K562 (cell line): ENCODE data around the gene SYNGR4. TPM values are rescaled to one million over a fixed set of nuclear protein-coding genes. Genes with fewer than 3 reads are reported as not detected.

ENCODE experiments used
- ASH1L ChIP-seq: fragments of 450-650 bp; IDR thresholded peaks from 2 replicates; pipeline ENCODE4 v1.6.1; 2018; ENCODE audit warnings: borderline replicate concordance, mild to moderate bottlenecking, low read depth; ENCODE audit not compliant: partially characterized antibody
- CBFB ChIP-seq: sonication (generic); formaldehyde crosslinking; IDR thresholded peaks from 2 replicates; pipeline ENCODE4 v1.4.0; 2020; ENCODE audit warnings: mild to moderate bottlenecking, missing genetic modification reagents
- E2F8 ChIP-seq: fragments of 450-650 bp; IDR thresholded peaks from 2 replicates; pipeline ENCODE4 v1.7.1; 2018; ENCODE audit warnings: mild to moderate bottlenecking, low read depth; ENCODE audit not compliant: partially characterized antibody
- ELF4 ChIP-seq: fragments of 450-650 bp; formaldehyde crosslinking; IDR thresholded peaks from 2 replicates; pipeline ENCODE4 v1.4.0; 2022; ENCODE audit warnings: missing genetic modification characterization
- FOXK2 ChIP-seq, 2 experiments: fragments of 450-650 bp; IDR thresholded peaks in 1 of 2; conservative IDR thresholded peaks in 1 of 2; 2 replicates each; pipeline ENCODE4 v1.6.1; 2016; ENCODE audit warnings: low read depth in 2 of 2, mild to moderate bottlenecking in 1 of 2
- GABPB1 ChIP-seq: sonication (generic); formaldehyde crosslinking; IDR thresholded peaks from 2 replicates; pipeline ENCODE4 v1.8.0; 2022; ENCODE audit warnings: mild to moderate bottlenecking, missing genetic modification reagents
- HLTF ChIP-seq: fragments of 450-650 bp; IDR thresholded peaks from 2 replicates; pipeline ENCODE4 v1.6.1; 2016
- L3MBTL2 ChIP-seq: fragments of 450-650 bp; IDR thresholded peaks from 2 replicates; pipeline ENCODE4 v1.6.1; 2016; ENCODE audit warnings: mild to moderate bottlenecking, moderate library complexity
- NBN ChIP-seq: fragments of 450-650 bp; IDR thresholded peaks from 2 replicates; pipeline ENCODE4 v1.6.1; 2016; ENCODE audit warnings: low read depth, mild to moderate bottlenecking
- NFRKB ChIP-seq: fragments of 450-650 bp; IDR thresholded peaks from 2 replicates; pipeline ENCODE4 v1.6.1; 2016; ENCODE audit warnings: low read depth
- NKRF ChIP-seq: fragments of 450-650 bp; IDR thresholded peaks from 2 replicates; pipeline ENCODE4 v1.6.1; 2016; ENCODE audit warnings: borderline replicate concordance
- RBBP5 ChIP-seq: fragments of 200-600 bp; sonication (generic); IDR thresholded peaks from 2 replicates; pipeline ENCODE4 v1.6.1; 2012; ENCODE audit warnings: borderline replicate concordance, mild to moderate bottlenecking, low read length, control low read depth, inconsistent platforms; ENCODE audit not compliant: insufficient read depth, poor library complexity, severe bottlenecking
- SMARCC2 ChIP-seq: fragments of 450-650 bp; IDR thresholded peaks from 2 replicates; pipeline ENCODE4 v1.6.1; 2017; ENCODE audit warnings: antibody characterized with exemption, moderate library complexity, mild to moderate bottlenecking, low read depth
- SRF ChIP-seq, 2 experiments: fragments of 250-450, 450-650 bp in 1 of 2; sonication (Bioruptor Pico) in 1 of 2; sonication (generic) in 1 of 2; formaldehyde crosslinking; IDR thresholded peaks; 2 replicates each; pipeline versions ENCODE4 v1.5.0 to v1.5.1; 2020 to 2022; ENCODE audit warnings: mild to moderate bottlenecking in 1 of 2, missing genetic modification reagents in 1 of 2
- TAF1 ChIP-seq: IDR thresholded peaks from 2 replicates; pipeline ENCODE4 v1.6.1; 2011; ENCODE audit warnings: mild to moderate bottlenecking, low read length, moderate library complexity; ENCODE audit not compliant: insufficient read depth, control insufficient read depth, severe bottlenecking; ENCODE audit errors: extremely low read depth
- TAF15 ChIP-seq: fragments of 200-400 bp; formaldehyde crosslinking; IDR thresholded peaks from 2 replicates; pipeline ENCODE4 v1.6.1; 2017; ENCODE audit warnings: mild to moderate bottlenecking, low read depth, low read length, moderate library complexity
- TEAD4 ChIP-seq, 2 experiments: sonication (generic) in 1 of 2; formaldehyde crosslinking in 1 of 2; IDR thresholded peaks; 2 replicates each; pipeline versions ENCODE4 v1.6.1 to v1.8.0; 2012 to 2022; ENCODE audit warnings: borderline replicate concordance in 1 of 2, inconsistent platforms in 1 of 2, low read length in 1 of 2, mild to moderate bottlenecking in 1 of 2, missing genetic modification reagents in 1 of 2
- YBX1 ChIP-seq: fragments of 450-650 bp; IDR thresholded peaks from 2 replicates; pipeline ENCODE4 v1.7.1; 2016; ENCODE audit warnings: mild to moderate bottlenecking
- ZNF121 ChIP-seq: sonication (generic); formaldehyde crosslinking; conservative IDR thresholded peaks from 2 replicates; pipeline ENCODE4 v1.8.0; 2022; ENCODE audit warnings: missing genetic modification reagents
- ZNF740 ChIP-seq, 3 experiments: fragments of 200-800 bp in 1 of 3; sonication (Bioruptor generic) in 1 of 3; sonication (generic) in 1 of 3; formaldehyde crosslinking in 1 of 3; IDR thresholded peaks; 2 replicates each; pipeline versions ENCODE4 v1.6.1 to v1.8.0; 2016 to 2022; ENCODE audit warnings: mild to moderate bottlenecking in 2 of 3, missing compliant biosample characterization in 2 of 3, missing genetic modification characterization in 2 of 3, missing genetic modification reagents in 1 of 3
- polyA plus RNA-seq, 8 experiments: library from polyadenylated mRNA; depleted of rRNA in 4 of 8; stranded (reverse) in 5 of 8; unstranded in 3 of 8; fragments of >200 nt; fragmentation: Nextera tagmentation in 2 of 8; fragmentation: Illumina TruSeq in 1 of 8; extraction: Ambion mirVana in 2 of 8; extraction: Trizol in 1 of 8; gene quantifications; 2 replicates each; pipeline versions ENCODE4 v1.2.1 to v1.2.3, GENCODE V29; 2011 to 2014; ENCODE audit warnings: inconsistent platforms in 1 of 8, missing spikeins in 1 of 8
- total RNA-seq, 7 experiments: library from RNA; depleted of rRNA in 6 of 7; stranded (reverse); fragments of >200 nt in 6 of 7; fragmentation: Illumina TruSeq in 2 of 7; extraction: Trizol in 2 of 7; gene quantifications; 2 replicates each; pipeline versions ENCODE4 v1.2.1 to v1.2.3, GENCODE V29; 2011 to 2021; ENCODE audit warnings: low replicate concordance in 1 of 7

Gene SYNGR4
- total and polyA plus RNA-seq, 9 of the 15 experiments (the other 6 are each of a cell fraction or from before 2014, with no cell fraction given): 0.07 to 0.14 TPM; not detected in 7

- TF ChIP-seq TEAD4 (IDR thresholded peaks at IDR 0.05; ENCODE audit: low read length) (0 out of 2 replicates have a peak, but pooled peaks have one; percentile 9), TEAD4 (CRISPR knock-in tag; IDR thresholded peaks at IDR 0.05; ENCODE audit: borderline replicate concordance) (no peak), ELF4 (peak; percentile 94), ASH1L (peak; percentile 48), NBN (peak; percentile 81; the same call in 1 of the 2 replicates), GABPB1 (CRISPR knock-in tag) (peak; percentile 5; the same call in 1 of the 2 replicates), RBBP5 (peak; percentile 12), L3MBTL2 (0 out of 2 replicates have a peak, but pooled peaks have one; percentile 21), TAF1 (no peak), SMARCC2 (peak; percentile 38; the same call in 1 of the 2 replicates), SRF (CRISPR knock-in tag; IDR thresholded peaks at IDR 0.05) (no peak), NKRF (peak; percentile 83), E2F8 (peak; percentile 36), CBFB (CRISPR knock-in tag) (peak; percentile 33; the same call in 1 of the 2 replicates), HLTF (peak; percentile 98), ZNF740 (CRISPR knock-in tag; IDR thresholded peaks at IDR 0.05) (0 out of 2 replicates have a peak, but pooled peaks have one; percentile 42), ZNF740 (tag; IDR thresholded peaks at IDR 0.05) (no peak), NFRKB (peak; percentile 72; the same call in 1 of the 2 replicates), FOXK2 (conservative IDR thresholded peaks at IDR 0.05 in 1 of 2, IDR thresholded peaks at IDR 0.05 in 1 of 2; ENCODE audit: low read depth in 2 of 2) (peak in 1 of 2 experiments; percentile 32; a peak in 1 of 4 replicates), YBX1 (0 out of 2 replicates have a peak, but pooled peaks have one; percentile 76), TAF15 (no peak), ZNF121 (CRISPR knock-in tag) (no peak)
Observed at GRCh38 chr19:48397263-48398101, 33.3 kb downstream of the SYNGR4 start (continued).
